ENCODE measurements around the gene ADSS1.

Gene ADSS1

GRCh38 chr14:104734991-104735779, 11.2 kb downstream of the ADSS1 start:
- DNase-seq: no peak

DNA sequence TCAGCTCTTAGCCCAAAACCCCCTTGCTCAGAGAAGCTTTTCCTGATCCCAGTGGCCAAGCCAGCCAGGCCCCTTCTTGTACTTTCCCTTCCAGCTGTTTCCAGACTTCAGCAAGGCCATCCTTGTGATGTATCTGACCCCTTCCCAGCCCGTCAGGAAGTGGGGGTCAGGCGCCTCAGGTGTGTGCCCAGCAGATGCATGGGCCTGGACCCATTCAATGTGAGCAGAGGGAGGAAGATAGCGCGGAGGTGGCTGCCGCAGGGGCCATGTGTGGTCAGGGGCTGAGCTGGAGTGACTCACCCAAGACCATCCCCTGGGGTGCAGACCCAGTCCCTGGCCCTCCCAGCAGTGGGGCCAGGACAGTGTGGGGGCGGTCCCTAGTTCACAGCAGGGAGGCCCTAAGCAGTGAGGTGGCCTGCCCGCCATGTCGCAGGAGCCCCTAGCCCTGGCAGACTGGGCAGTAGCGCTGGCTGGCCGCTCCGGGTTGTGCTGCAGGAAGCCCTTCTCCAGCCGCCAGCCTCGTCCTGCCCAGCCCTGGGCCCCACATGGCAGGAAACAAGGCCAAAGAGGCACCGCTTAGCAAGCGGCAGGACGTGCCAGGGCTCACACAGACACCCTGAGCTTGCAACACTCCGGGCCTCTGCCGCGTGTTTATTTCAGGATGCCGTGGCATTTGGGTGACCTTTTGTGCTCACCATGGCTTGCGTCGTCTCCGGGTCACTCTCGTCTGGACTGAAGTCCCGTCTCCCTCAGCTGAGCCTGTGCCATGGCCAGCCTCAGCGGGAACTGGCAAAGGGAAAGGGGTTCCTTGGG, 12.0 kb downstream of the ADSS1 start:
- no peak for DNase-seq

GRCh38 chr14:104738375-104739019, 14.5 kb downstream of the ADSS1 start:
- DNase-seq: no peak

DNA sequence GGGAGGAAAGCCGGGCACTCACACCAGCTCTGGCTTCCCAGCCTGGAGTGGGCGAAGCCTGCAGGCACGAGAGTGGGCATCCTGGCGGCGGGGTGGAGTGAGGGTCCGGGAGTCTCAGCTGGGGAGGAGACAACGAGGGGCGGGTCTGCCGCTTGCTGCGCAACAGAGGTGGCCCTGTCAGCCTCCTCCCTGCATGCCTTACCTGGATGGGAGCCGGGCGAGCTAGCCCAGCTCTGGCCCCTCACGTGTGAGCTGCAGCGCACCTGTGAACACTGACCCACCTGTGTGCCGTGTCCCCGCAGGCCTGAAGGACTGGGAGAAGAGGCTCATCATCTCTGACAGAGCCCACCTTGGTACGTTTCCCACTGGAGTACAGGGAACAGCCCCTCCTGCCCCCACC, 15.0 kb downstream of the ADSS1 start:
- no peak for DNase-seq

DNA sequence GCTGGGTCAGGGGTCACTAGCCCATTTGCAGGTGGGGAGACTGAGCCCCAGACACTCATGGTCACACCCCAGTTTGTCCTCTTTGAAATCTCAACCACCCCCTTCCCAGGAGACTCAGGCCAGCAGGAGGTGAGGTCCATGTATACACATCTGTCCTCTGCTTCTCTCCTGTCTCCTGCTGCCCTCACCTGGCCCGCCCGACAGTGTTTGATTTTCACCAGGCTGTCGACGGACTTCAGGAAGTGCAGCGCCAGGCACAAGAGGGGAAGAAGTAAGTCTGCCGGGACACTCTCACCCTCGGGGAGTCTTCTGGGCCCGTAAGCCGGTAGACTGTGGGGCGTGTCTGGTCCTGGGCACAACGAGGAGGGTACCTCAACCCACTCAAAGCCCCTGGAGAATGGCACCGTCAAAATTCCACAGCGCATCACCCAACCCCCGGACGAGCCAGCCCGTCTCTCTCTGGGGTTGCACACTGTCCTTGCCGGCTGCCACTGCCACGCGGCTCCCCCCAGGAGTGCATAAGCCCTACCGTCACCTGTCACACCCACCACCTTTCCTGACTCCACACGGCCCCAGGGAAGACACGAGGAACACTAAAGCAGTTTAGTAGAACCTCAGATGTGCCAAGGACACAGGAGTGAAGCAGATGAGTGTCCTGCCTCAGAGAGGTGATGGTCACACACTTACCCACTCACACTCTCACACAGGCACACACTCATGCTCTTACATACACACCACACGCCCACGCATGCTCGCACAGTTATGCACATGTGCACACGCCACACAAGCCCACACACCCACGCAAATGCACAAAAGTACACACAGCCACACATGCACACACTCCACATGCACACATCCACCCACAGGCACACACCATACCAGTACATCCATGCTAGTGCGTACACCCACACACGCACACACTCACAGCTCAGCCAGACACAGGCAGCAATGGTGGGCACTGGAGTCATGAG, 15.8 kb downstream of the ADSS1 start:
- no peak for DNase-seq

GRCh38 chr14:104741108-104741802, 17.2 kb downstream of the ADSS1 start:
- no peak for DNase-seq

GRCh38 chr14:104741803-104742251, 17.8 kb downstream of the ADSS1 start:
- no peak for DNase-seq

- no peak for DNase-seq
Observed at GRCh38 chr14:104742586-104743455, 18.8 kb downstream of the ADSS1 start.

DNA sequence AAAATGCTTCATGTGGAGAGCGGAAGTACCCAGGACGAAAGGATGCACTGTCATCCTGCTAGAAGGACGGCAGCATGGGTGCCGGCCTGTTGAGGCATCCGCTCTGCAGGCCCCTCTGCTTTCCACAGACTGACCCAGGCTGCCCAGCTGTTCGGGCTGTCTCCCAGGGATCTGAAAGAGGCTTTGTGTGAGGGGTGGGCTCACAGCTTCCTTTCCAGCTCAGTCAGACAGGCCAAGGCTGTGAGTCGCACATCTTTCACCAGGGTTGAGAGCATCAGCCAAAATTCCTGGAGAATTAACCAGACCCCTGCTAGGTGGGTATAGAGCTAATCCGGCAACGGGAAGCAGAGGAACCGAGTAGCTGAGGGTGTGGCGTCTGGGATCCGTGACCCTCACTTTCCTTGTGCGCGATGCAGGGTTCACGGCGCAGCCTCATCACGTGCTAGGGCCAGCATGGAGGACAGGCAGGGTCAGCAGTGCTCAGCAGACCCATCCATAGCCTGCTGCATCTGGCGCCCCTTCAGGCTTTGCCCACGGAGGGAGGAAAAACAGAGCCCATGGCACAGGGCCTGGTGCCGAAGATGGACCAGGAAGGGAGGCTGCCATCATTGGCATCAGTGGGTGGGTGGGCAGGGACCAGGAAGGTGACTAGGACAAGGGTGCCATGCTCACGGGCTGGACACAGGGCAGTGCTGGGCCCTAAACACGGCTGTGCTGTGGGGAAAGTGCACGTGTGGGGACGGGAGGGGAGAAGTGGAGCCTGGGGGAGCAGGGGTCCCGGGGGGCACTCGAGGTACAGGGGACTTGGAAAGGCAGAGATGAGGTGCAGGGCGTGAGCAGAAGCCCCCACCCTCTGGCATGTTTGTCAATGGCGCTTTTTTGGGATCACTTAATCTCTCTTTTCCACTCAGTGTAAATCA, 19.7 kb downstream of the ADSS1 start:
- no peak for DNase-seq

GRCh38 chr14:104744484-104744883, 20.5 kb downstream of the ADSS1 start:
- no peak for DNase-seq

- DNase-seq: no peak
Observed at GRCh38 chr14:104745431-104745830, 21.4 kb downstream of the ADSS1 start.

DNA sequence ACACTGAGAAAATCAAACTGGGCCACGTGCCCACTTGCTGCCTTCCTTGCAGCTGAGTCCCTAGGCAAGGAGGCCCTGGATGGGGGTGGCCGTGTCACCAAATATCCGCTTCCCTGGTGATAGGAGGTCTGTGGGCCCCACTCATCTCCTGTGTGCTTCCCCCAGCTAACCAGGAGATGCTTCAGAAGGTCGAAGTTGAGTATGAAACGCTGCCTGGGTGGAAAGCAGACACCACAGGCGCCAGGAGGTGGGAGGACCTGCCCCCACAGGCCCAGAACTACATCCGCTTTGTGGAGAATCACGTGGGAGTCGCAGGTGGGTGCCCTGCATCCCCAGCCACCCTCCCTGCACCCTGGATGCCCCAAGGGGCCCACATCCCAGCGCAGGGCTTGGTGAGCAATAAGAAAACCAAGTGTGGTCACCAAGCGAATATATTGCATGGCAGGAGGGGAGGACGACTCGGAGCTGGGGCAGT, 22.1 kb downstream of the ADSS1 start:
- DNase-seq: peak; percentile 63

DNA sequence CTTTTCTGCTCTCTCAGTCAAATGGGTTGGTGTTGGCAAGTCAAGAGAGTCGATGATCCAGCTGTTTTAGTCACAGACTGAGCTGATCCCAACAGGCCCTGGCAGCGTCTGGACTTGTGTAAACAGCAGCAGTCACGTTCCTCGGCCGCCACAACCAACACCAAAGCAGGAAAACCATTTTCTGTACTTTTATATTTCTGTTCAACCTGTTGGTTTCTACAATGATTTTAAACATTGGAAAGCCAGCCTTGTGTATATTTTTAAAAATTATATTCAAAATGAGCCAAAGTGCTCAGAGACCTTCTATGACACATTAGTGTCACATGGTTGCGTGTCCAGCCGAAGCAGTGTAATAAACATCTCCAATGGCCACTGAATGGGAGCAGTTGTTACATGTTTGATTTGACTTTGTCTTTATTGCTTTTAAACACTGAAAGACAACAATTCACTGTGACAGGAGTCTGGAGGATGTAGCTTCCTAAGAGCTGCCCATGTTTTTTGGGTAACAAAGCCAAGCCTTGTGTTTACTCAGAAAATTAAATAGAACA, 23.0 kb downstream of the ADSS1 start:
- DNase-seq: no peak

DNA sequence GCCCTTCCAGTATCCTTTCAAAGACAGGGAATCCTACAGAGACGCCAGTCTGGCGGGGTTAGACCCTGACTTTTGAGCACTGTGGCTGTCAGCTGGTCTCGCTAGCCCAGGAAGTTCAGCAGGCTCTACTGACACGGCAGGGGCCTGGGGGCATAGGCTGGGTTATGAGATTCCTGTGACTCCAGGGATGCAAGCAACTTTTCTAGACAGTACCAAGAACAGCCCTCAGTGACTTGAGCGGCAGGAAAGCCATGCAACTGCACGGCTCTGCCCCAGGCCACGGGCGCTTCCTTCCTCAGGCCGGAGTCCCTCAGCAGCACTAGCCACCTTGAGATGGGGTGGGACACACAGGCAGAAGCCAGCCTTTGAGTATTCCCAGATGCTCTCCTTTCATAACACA, 23.8 kb downstream of the ADSS1 start:
- no peak for DNase-seq

- no peak for DNase-seq
Observed at GRCh38 chr14:104749111-104749649, 25.2 kb downstream of the ADSS1 start.

DNA sequence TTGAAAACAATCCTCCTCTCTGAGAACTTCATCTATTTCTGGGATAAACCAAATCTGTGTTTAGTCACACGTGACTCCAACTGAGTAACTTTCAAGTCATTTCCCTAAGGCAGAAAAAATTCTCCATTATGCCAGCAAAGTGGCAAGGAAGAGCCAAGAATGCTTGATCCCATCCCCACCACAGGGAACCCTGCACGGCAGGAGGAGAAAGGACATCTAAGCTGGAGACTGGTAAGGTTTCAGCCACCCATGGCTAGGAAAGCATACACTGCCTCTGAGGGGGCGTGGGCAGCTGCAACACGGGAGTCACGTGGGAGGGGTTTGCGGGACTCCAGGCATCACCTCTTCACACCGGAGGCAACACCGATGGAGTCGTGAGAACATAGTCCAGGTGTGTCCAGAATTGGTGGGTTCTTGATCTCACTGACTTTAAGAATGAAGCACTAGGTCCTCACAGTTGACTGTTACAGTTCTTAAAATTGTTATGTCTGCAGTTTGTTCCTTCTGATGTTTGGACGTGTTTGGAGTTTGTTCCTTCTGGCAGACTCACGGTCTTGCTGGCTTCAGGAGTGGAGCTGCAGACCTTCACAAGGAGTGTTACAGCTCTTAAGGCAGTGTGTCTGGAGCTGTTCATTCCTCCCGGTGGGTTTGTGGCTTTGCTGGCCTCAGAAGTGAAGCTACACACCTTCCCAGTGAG, 26.2 kb downstream of the ADSS1 start:
- DNase-seq: no peak

DNA sequence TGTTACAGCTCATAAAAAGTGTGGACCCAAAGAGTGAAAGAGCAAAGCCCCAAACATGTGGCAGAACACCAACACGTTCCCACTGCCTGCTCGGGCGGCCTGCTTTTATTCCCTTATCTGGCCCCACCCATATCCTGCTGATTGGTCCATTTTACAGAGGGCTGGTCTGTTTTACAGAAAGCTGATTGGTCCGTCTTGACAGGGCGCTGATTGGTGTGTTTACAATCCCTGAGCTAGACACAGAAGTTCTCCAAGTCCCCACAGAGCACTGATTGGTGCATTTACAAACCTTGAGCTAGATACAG, 26.7 kb downstream of the ADSS1 start:
- peak; percentile 28 for DNase-seq
